HG03439 (cell line): Measurements from ENCODE around the gene MYO1G.

Experiments
- ATAC-seq: cut with Tn5 transposase; IDR thresholded peaks from one replicate; pipeline ENCODE4 v1.9.1; 2021; ENCODE audit warnings: mild to moderate bottlenecking, moderate library complexity; ENCODE audit not compliant: unreplicated experiment

Gene MYO1G

DNA sequence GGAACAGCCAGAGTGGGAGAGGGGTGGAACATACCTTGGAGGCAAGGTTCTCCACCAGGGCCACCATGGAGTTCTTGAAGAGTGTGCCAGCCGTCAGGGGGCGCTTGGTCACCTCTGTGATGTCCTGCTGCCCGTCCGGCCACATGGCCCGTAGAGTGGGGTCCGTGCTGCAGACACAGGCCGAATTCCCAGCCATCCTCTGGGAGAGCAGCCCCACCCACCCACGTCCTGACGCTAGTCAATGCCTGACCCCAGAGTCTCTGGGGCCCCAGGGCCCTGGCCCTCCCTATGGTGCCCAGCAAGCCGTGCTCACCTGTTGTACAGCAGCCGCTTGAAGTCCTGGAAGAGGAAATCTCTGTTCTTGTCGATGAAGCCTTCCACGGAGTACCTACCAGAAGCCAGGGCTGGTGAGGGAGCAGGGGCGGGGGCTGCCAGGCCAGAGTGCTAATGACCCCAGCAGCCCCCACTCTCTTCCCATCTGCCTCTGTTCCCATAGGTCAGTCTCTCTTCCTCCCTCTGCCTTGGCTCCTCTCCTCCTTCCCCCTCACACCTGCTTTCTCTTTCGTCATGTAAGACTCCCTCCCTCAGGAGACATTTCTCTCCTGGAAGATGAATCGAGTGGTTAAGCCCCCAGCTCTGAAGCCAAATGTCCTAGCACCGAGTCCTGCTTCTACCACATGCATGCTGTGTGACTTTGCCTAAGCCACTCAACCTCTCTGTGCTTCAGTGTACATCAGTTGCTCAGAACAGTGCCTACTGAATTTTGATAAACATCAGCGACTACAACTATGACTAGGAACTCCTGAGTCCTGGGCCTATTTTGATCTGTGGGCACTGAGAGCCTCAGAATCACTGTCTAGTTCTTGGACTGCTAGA, 11.0 kb downstream of the MYO1G start:
- ATAC-seq, result no peak

DNA sequence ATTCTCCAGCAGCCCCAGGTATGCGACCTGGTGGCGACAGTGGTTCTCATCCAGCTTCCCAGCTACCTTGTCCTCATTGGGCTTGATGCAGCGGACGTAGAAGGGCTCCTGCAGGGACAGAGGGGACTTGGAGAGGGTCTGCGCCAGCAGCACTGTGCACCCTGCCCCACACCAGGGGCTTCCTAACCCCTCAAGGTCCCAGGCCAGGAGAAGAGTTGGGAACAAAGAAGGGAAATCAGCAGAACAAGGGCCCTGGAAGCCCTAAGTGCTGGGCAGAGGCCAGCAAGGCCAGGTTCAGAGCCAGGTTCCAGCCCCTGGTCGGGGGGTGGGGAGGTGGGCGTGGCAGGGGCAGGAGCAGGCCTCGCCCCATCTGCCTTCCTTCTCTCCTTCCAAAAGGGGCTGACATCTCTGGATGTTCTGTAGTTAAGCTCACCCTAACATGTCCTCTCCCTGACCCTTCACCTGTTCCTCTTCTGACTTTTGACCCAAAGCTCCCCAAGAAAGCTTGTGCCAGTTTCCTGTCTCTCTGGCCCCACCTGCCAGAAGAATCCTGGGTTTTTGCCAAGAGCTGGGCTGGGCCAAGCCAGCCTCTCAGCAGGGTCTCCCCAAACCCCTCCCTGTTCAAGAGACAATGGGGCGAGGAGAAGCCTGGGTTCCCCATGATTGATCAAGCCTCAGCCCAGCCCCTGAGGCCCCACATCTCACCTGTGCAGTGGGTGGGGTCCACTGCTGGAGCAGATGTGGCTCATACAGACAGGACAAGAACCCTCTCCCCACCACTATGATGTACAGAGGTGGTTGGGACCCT, 11.9 kb downstream of the MYO1G start:
- no peak for ATAC-seq

DNA sequence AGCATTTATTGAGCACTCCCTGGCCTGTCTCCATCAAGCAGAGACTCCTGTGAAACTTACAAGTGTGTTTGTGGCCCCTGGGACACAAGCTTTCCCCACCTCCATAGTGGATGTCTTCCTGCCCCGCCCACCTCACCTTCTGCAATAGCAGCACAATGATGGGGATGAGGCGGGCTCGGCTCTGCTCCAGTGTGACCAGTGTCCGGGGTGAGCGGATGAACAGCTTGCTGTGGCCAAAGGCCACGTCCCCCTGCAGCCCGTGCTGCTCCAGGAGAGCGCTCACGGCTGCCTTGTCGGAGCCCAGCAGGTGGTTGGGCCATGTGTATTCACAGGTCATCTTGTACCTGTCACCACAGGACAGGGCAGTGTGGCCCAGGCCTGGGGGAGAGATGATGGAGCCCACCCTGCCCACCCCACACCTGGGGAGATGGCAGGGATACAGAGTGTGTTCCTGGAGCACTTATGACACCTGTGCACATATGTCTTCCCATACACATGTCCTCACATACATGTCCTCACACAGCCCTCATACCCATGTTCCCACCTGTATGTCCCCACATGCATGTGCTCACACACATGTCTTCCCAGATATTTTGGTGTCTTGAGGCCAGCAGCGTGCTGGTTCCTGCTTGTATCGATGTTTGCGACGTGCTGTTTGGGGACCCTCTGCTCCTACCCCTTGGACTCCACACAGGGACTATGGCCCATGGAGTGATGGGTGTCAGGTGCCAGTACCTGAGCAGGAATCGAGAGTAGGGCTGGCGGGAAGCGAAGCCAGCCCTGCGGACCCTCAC, 12.7 kb downstream of the MYO1G start:
- ATAC-seq, result no peak

DNA sequence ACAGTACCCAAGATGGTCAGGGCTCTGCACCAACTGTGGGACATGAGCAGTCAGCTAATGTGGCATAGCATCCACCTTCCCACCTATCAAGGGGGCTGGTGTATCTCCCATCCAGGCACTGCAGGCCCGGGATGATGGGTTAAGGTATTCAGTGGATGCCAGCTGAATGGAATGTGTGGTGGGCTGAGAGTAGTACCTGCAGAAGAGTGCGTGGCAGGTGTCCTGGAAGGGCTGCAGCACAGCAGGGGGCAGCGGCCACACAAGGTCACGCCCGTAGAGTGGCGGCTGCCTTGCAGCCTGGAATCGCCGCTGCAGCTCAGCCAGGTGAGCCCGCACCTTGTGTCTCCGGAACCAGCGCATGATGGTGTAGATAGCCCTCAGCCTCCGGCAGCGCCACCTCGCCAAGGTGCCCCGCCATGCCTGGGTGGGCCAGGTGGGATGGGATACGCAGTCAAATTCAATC, 13.3 kb downstream of the MYO1G start:
- ATAC-seq, result no peak

DNA sequence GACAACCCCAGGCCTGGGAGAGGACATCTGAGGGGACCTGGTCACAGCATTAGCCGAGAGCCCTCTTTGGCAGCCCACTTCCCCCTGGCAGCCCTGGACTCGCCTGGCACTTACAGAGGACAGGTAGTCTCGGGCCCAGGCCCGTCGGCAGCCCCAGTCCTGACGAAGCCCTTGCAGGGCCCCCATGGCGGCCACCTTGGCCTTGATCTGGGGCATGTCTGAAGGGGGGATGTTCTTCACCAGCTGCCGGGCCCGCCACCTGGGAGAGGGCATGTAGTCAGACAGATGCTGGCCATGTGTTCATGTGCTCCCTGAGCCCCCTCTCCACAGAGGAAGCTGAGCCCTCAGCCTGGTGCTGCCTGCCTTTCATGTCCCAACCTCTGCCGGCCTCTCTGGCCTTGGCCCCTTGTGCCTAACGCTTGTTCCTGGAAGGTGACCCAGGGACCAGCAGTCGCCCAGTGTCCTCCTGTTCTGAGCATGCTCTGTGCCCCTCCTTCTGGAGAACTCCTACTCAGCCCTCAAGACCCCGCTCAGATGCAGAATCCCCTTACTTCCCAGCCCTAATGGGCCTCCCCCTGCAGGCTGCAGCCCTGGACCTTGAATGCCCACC, 13.9 kb downstream of the MYO1G start:
- no peak for ATAC-seq

DNA sequence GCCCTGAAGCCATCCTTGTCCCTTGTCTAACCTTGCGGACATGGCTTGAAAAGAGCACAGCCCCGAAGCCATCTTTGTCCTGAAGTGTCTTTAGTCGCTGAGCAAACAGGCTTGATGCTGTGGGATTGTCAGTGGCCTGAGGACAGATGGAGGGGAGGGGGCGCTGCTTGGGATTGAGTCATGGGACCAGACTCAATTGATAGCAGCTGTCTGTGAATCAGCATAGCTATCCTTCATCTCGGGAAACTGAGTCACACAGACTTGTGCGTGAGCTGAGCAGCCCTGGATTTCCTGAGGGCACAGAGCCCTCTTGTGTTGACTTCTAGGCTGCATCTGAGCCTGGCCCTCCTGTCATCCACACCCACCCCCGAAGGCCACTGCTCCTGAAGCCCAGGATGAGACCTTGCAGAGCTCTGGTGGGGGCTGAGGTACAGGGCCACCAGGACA, 14.4 kb downstream of the MYO1G start:
- no peak for ATAC-seq

DNA sequence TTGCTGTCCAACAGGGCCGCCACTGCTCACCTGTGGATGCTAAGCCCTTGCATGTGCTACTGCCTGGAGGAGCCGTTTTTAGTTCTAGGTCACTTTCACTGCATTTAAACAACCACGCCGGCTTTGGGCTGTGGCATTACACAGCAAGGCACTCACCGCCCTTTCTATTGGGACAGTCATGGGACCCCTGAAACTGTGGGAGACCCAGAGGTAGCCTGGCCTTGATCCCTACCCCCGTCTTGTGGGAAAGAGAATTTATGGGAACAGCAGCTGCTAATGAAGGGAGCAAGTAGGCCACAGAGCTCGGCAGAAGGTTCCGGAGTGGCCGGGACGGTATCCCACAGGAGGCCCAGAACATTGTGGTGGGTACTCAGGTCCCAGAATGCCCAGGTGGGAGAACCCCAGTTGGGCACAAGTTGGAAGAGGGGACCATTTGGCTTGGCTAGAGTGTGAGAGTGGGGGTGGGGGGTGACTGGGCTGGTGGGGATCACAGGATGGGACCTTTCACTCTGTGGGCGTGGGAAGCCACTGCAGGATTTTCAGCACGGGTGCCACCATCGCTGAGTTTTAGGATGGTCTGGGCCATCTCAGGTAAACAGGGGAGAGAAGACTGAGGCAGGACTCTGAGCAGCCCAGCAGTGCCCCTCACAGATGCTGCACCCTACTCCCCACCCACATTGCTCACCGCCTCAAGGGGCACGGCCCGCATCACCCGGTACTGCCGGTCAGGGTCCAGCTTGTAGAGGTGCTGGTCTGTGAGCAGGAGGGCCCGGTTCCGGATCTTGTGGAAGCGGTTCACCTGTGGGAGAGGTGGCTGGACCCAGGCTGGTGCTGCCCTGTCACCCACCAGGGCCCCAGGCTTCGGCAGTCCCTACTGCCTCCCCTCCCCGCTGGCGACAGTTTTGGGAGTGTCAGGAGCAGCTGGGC, 15.2 kb downstream of the MYO1G start:
- ATAC-seq, result no peak

DNA sequence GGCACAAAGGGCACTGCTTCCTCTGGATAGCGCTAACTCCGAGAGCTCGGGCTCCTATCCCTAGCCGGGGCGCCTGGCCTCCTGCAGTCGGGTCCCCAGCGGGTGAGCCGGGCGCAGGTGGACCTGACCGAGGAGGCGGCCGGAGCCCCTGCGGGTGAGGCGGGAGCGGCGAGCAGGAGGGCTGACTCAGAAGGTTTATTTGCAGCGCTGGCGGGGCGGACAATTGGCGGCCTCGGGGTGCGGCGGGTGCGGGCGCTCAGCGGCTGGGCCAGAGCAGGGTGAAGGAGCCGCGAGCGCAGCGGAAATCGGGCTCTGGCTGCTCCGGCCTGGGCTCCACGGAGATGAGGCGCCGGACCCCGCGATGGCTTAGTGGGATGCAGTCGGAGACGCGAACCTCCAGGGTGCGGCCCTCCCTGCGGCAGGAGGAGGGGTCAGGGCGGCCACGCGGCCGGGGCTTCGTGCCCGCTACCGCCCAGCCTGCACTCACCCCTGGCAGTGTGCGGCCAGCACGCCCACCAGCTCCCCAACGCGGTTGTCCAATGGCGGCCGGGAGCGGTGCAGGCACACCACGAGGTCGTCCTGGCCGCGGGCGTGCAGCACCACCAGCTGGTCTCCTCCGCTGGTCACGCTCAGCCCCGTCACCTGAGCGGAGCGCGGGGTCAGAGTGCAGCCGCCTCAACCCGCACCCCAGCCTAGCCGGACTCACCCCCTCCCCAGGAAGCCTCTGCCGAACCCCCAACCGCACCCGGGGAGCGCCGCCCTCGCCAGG, 16.1 kb downstream of the MYO1G start:
- ATAC-seq, result no peak

DNA sequence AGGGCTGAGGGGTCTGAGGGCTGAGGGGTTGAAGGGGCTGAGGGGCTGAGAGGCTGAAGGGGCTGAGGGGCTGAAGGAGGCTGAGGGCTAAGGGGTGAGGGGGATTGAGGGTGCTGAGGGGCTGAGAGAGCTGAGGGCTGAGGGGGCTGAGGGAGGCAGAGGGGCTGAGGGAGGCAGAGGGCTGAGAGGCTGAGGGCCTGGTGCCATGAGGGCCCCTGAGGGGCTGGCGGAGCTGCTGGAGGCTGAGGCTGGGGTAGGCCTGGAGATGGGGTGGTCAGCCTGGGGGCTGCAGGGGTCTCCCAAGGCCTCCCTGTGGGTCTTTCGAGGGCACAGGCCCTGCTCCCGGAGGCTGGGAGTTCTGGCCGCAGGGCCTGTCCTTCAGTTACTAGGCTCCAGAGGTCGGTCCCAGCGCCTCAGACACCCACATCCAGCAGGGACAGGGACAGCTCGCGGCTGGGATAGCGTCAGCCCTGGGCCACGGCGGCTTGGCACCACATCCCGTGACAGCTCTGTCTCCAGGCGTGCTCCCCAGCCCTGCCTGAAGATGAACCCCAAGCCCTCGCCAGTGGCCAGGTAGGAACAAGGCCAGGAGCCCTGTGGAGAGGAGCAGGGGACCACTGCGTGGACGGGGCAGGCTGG, 16.9 kb downstream of the MYO1G start:
- no peak for ATAC-seq

DNA sequence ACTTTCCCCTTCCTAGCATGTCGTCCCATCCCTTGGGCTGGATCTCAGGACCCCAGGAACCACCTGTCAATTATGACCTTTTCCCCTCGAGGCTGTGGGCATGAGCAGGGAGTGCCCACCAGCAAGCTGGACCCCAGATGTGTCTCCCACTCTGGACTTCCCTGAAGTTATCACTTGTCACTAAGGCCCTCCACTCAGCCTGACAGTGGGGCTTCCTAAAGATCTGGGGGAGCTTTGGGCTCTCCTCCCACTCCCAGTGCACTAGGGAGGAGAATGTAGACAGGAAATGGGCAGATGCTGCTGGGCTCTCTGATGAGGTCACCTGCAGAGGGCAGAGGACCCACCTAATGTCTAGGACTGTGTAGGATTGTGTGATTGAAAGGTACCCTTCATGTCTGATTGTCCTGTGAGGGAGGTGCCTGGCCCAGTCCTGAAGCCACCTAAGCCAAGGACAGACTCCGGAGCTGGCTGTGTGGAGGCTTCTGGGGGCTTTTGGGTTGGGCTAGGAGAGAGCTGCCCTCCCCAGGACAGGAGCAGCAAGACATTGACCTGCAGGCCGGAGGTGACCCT, 18.7 kb downstream of the MYO1G start:
- no peak for ATAC-seq

DNA sequence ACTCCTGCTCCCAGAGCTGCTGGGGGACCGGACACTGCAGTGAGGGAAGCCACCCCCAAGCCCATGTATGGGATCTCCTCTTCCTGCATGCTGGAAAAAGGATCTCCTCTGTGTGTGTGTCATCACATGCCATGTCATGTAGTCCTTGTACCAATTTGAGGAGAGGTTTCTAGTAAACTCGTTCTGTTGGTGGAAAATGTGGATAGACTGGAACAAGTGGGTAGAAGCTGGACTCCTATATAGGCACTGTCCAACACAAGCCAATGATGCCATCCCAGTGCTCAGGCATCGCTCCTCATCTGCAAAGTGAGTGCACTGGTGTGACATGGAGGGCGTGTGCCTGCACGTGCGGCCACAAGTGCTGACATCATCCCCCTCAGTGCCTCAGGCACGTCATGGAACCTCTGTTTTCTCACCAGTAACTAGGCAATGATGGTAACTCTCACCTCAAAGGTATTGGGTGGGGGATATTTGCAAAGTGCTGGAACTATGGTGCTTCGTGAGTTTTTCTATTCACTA, 19.3 kb downstream of the MYO1G start:
- no peak for ATAC-seq

DNA sequence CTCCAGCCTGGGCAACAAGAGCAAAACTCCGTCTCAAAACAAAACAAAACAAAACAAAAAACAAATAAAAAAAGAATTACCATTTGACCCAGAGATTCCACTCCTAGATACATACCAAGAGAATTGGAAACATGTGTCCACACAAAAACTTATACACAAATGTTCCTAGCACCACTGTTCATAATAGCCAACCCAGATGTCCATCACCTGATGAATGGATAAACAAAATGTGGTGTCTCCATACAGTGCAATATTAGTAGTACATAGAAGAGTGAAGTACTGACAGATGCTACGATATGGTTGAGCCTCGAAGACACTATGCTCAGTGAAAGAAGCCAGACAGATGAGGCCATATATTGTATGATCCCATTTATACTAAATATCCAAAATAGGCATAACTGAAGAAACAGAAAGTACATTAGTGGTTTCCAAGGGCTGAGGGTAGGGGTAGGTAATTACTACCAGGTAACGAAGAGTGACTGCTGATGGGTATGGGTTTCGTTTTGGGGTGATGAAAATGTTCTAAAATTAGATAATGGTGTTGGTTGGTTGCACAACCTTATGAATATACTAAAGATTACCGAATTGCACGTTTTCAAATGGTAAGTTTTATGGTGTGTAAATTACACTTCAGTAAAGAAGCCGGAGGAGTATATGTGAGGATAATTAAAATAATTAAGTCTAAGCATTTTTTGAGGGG, 20.0 kb downstream of the MYO1G start:
- no peak for ATAC-seq

DNA sequence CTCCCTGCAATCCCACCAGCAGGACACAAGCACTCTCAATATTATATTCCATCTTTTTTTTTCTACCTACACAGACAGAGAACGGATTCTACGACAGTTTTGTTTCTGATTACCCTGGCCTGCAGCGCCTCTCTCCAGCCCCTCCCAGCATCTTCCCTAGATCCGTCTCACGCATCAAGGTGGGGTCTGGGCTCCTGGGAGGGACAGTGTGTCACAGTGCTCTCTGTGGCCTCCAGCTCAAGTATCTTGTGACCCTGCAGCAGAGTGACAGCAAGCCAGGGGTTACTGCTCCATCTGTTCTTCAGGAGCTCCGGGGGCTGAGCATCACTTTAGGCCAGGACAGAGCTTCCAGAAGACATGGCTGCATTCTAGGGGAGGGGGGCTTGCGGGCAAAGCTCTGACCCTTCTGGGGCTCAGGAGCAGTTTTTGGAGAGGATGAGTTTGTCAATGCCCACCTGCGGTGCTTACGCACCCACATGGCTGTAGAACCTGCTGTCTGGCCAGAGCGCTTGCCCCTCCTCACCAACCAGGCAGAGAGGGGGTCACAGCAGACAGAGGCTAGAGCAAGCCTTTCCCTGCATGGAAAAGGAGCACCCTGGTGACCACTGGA, 22.6 kb downstream of the MYO1G start:
- no peak for ATAC-seq

DNA sequence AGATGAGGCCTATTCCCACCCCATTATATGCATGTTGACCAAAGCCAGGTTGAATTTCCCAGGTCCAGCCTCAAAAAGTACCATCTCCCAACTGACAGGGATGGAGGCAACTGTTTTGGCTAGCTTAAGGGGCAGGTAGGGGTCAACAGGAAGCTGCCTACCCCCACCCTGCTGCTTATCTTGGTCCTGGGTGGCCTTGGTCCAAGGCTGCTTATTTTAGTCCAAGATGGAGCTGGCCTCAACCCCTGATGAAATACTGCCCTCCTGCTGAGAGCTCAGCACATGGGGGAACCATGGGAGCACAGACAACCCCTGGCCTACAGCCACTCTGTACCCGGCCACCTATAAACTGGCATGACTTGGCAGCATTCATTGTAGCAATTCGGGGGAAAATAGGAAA, 23.1 kb downstream of the MYO1G start:
- no peak for ATAC-seq

DNA sequence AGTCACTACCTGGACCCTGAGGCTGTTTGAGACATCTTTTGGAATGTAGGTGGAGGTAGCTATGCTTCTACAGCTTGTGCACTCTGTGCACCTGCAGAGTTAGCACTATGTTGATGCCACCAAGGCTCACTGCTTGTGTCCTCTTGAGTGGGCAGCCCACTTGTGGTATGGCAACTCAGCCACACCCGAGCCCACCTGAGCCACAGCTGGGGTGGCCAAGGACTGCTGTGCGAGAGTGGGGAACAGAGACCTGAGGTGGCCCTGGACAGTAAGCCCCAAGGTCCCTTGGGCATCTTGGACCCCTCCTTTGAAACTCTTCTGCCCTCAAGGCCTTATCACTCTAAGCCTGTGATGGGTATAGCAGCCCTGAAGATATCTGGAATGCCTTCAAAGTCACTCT, 25.7 kb downstream of the MYO1G start:
- no peak for ATAC-seq

DNA sequence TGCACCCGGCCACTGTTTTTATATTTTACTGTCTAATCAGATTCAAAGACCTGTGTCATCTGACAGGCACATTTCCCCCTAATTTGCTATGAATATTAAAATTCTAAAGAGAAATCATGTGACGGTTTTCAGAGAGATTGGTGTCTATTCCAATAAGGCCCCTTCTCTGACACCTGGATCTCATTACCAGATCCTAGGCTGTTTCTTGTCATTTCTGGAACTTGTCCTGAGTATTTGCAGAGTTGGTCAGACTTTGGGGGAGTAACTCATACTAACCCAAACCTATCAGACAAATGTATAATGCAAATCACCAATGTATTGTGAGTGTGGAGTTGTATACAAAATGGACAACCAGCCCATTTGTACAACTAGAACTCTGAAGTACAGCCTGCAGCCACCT, 29.5 kb downstream of the MYO1G start:
- no peak for ATAC-seq

DNA sequence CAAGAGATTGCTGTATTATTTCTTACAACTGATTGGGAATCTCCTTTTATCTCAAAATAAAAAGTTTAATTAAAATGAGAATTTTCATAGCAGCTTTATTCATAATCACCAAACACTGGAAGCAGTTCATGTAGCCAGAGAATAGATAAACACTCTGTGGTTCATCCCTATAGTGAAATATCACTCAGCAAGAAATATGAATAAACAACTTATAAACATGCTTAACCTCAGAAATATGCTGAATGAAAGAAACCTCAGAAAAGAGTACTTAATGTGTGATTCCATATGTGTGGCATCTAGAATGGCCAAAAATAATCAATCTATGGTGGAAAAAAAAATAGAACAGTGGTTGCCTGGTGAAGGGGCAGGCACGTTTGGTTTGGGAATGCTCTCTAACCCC, 33.3 kb downstream of the MYO1G start:
- ATAC-seq, result no peak
